ENCODE results near the gene KCTD16.

DNA sequence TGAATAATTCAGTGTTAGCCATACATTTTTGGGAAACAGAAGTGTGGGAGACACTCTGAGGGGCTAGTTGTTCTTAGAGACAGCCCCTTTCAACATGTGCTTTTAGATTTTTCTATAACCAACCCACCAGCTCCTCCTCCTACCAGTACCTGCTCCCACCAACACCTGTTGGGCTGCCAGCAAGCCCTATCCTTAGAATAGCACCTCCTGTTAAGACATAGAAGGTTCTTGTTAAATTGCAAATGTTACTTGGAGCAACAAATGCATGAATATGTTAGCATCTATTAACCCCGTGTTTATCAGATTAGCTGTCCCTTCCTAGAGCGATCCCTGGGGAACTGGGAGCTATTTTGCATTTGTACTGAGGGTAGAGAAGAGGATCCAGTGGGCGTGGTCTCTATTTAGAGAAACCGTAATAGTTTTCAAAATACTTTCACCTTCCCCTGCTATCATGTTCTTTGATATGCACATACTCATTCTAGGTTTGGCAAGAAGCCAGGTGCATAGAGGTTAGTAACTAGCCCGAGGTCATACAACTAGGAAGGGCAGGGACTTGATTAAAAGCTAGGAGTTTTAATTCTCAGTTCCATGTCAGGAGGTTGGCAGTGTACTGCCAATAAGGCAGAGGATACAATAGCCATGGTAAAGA lies 334.4 kb downstream of the KCTD16 start:
- TF ChIP-seq CTCF (IDR thresholded peaks at IDR 0.05; ENCODE audit: poor library complexity) (no peak), EZH2 (IDR thresholded peaks at IDR 0.05; ENCODE audit: borderline replicate concordance) (no peak)
